Measurements from ENCODE around the gene FBLN5. TPM values are rescaled to one million over a fixed set of nuclear protein-coding genes. Genes with fewer than 3 reads are reported as not detected.

The FBLN5 gene
- total RNA-seq = 0.63 TPM

GRCh38 chr14:91947475-91948184, at the start of gene FBLN5:
FBLN5 (minus strand) TSS chr14:91947694; CDS start chr14:91947229, 465 bp downstream.
- H3K27me3 ChIP-seq (ENCODE audit: insufficient read depth, low read length) = peaks cover 26% of the 10 kb centered on the region
- peaks cover 14% of the 10 kb centered on the region for H3K4me1 ChIP-seq (ENCODE audit: insufficient read depth, low read length)
- peak within 1 kb of the TSS; percentile 18 for H3K4me3 ChIP-seq (ENCODE audit: low read length)
- H3K9me3 ChIP-seq (ENCODE audit: low read depth, low read length) = no peaks in the 10 kb centered on the region

GRCh38 chr14:91996948-91997371, 49.5 kb upstream of the FBLN5 start:
- Histone ChIP-seq H3K4me1 (ENCODE audit: insufficient read depth, low read length) (no peaks in the 10 kb centered on the region), H3K4me3 (ENCODE audit: low read length) (no peak overlapping the region), H3K9me3 (ENCODE audit: low read depth, low read length) (no peaks in the 10 kb centered on the region), H3K27me3 (ENCODE audit: insufficient read depth, low read length) (no peaks in the 10 kb centered on the region)

GRCh38 chr14:91987192-91987591, 39.7 kb upstream of the FBLN5 start:
- H3K4me3 ChIP-seq (ENCODE audit: low read length) = no peak overlapping the region
- H3K4me1 ChIP-seq (ENCODE audit: insufficient read depth, low read length) = no peaks in the 10 kb centered on the region
- no peaks in the 10 kb centered on the region for H3K9me3 ChIP-seq (ENCODE audit: low read depth, low read length)
- no peaks in the 10 kb centered on the region for H3K27me3 ChIP-seq (ENCODE audit: insufficient read depth, low read length)

GRCh38 chr14:91985521-91986255, 38.2 kb upstream of the FBLN5 start:
- no peak overlapping the region for H3K4me3 ChIP-seq (ENCODE audit: low read length)
- H3K27me3 ChIP-seq (ENCODE audit: insufficient read depth, low read length) = no peaks in the 10 kb centered on the region
- no peaks in the 10 kb centered on the region for H3K9me3 ChIP-seq (ENCODE audit: low read depth, low read length)
- no peaks in the 10 kb centered on the region for H3K4me1 ChIP-seq (ENCODE audit: insufficient read depth, low read length)

- H3K9me3 ChIP-seq (ENCODE audit: low read depth, low read length) = no peaks in the 10 kb centered on the region
- no peaks in the 10 kb centered on the region for H3K4me1 ChIP-seq (ENCODE audit: insufficient read depth, low read length)
- no peak overlapping the region for H3K4me3 ChIP-seq (ENCODE audit: low read length)
- no peaks in the 10 kb centered on the region for H3K27me3 ChIP-seq (ENCODE audit: insufficient read depth, low read length)
These were observed 37.5 kb upstream of the FBLN5 start for GRCh38 chr14:91985008-91985407.

DNA sequence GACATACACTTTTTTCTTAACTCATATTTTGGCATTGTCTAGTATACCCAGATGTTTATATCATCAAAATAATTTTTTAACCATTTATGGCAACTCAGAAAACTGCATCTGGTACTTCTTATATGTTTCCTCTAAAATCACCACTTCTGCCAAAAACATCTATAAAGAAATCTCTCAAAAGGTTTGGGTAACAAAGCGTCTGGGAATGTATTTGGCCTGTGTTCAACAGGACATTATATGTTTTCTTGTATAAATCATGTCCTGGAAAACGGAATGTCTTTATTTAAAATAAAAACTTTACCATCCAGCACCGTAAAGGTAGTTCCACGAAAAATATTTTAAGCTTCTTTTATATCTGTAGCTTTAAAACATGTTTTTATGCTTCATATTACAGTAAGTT, 36.1 kb upstream of the FBLN5 start:
- Histone ChIP-seq H3K27me3 (ENCODE audit: insufficient read depth, low read length) (no peaks in the 10 kb centered on the region), H3K4me3 (ENCODE audit: low read length) (no peak overlapping the region), H3K4me1 (ENCODE audit: insufficient read depth, low read length) (no peaks in the 10 kb centered on the region), H3K9me3 (ENCODE audit: low read depth, low read length) (no peaks in the 10 kb centered on the region)

DNA sequence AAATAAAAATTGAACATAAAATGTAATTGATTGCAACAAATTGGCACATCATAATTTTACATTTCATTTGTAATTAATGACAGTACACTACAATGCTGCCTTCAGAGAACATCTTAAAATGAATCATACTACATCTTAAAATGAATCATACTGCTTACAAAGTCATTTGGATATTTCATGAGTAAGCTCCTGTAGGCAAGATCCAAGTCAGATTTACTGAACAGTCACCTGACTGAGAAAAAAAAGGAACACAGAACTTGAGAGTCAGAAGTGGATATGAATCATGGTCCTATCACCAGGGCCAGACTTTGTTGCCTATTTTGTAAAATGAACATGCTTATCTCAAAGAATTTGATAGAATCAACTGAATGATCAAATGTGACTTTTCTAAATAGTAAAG, 32.7 kb upstream of the FBLN5 start:
- Histone ChIP-seq H3K4me3 (ENCODE audit: low read length) (no peak overlapping the region), H3K27me3 (ENCODE audit: insufficient read depth, low read length) (no peaks in the 10 kb centered on the region), H3K4me1 (ENCODE audit: insufficient read depth, low read length) (no peaks in the 10 kb centered on the region)

GRCh38 chr14:91977884-91978283, 30.4 kb upstream of the FBLN5 start:
- Histone ChIP-seq H3K4me1 (ENCODE audit: insufficient read depth, low read length) (no peaks in the 10 kb centered on the region), H3K4me3 (ENCODE audit: low read length) (no peak overlapping the region), H3K27me3 (ENCODE audit: insufficient read depth, low read length) (no peaks in the 10 kb centered on the region), H3K9me3 (ENCODE audit: low read depth, low read length) (no peaks in the 10 kb centered on the region)

More for the DNA sequence above, 32.7 kb upstream of the FBLN5 start:
- H3K9me3 ChIP-seq (ENCODE audit: low read depth, low read length) = no peaks in the 10 kb centered on the region

- no peaks in the 10 kb centered on the region for H3K27me3 ChIP-seq (ENCODE audit: insufficient read depth, low read length)
- H3K4me1 ChIP-seq (ENCODE audit: insufficient read depth, low read length) = no peaks in the 10 kb centered on the region
- no peaks in the 10 kb centered on the region for H3K9me3 ChIP-seq (ENCODE audit: low read depth, low read length)
- no peak overlapping the region for H3K4me3 ChIP-seq (ENCODE audit: low read length)
These were observed 28.3 kb upstream of the FBLN5 start for GRCh38 chr14:91975763-91976162.

GRCh38 chr14:91971188-91971778, 23.8 kb upstream of the FBLN5 start:
- Histone ChIP-seq H3K27me3 (ENCODE audit: insufficient read depth, low read length) (no peaks in the 10 kb centered on the region), H3K4me1 (ENCODE audit: insufficient read depth, low read length) (peaks cover 3% of the 10 kb centered on the region), H3K4me3 (ENCODE audit: low read length) (no peak overlapping the region), H3K9me3 (ENCODE audit: low read depth, low read length) (no peaks in the 10 kb centered on the region)

GRCh38 chr14:91968280-91968679, 20.8 kb upstream of the FBLN5 start:
- Histone ChIP-seq H3K4me1 (ENCODE audit: insufficient read depth, low read length) (peaks cover 3% of the 10 kb centered on the region), H3K4me3 (ENCODE audit: low read length) (no peak overlapping the region), H3K9me3 (ENCODE audit: low read depth, low read length) (no peaks in the 10 kb centered on the region)

GRCh38 chr14:91964724-91965123, 17.2 kb upstream of the FBLN5 start:
- Histone ChIP-seq H3K9me3 (ENCODE audit: low read depth, low read length) (no peaks in the 10 kb centered on the region), H3K27me3 (ENCODE audit: insufficient read depth, low read length) (no peaks in the 10 kb centered on the region), H3K4me1 (ENCODE audit: insufficient read depth, low read length) (peaks cover 3% of the 10 kb centered on the region)

More at GRCh38 chr14:91968280-91968679, 20.8 kb upstream of the FBLN5 start:
- H3K27me3 ChIP-seq (ENCODE audit: insufficient read depth, low read length) = no peaks in the 10 kb centered on the region

DNA sequence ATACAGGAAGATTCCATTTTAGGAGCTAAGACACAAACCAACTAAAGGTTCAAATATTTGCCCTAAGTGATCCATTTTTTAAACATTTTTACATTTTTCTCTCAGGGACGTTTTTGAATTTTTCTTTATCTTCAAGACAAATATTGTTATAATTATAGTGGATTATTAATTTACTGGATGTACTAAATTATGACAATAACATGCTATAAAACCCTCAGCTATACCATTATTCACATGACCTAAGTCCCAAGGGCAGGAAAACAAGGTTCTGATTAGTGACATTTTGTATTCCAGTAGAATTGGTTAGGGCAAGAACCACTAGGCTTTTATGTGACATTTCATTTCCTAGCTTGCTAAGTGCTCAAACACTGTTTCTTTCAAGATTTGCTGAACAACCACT, 16.5 kb upstream of the FBLN5 start:
- H3K4me1 ChIP-seq (ENCODE audit: insufficient read depth, low read length) = peaks cover 3% of the 10 kb centered on the region
- H3K9me3 ChIP-seq (ENCODE audit: low read depth, low read length) = no peaks in the 10 kb centered on the region
- no peak overlapping the region for H3K4me3 ChIP-seq (ENCODE audit: low read length)
- no peaks in the 10 kb centered on the region for H3K27me3 ChIP-seq (ENCODE audit: insufficient read depth, low read length)

More at GRCh38 chr14:91964724-91965123, 17.2 kb upstream of the FBLN5 start:
- H3K4me3 ChIP-seq (ENCODE audit: low read length) = no peak overlapping the region

- no peaks in the 10 kb centered on the region for H3K9me3 ChIP-seq (ENCODE audit: low read depth, low read length)
- H3K4me1 ChIP-seq (ENCODE audit: insufficient read depth, low read length) = no peaks in the 10 kb centered on the region
- H3K4me3 ChIP-seq (ENCODE audit: low read length) = no peak overlapping the region
- no peaks in the 10 kb centered on the region for H3K27me3 ChIP-seq (ENCODE audit: insufficient read depth, low read length)
These were observed 16.0 kb upstream of the FBLN5 start for GRCh38 chr14:91963465-91963864.

Data from mononuclear cell (primary cell).